Endothelial cell of umbilical vein (primary cell): ENCODE data around the gene ATP8B3. TPM values are rescaled to one million over a fixed set of nuclear protein-coding genes. Genes with fewer than 3 reads are reported as not detected.

Experiments
- BruUV-seq: library from RNA; stranded (reverse); fragments of 400-500 nt; replicated peaks from 2 replicates; lab custom pipeline; 2021; lab: Mats Ljungman, UMichigan
- CTCF ChIA-PET: fragments of 300-600, 350-600 bp; sonication (Branson Sonifier 250); formaldehyde crosslinking; loops from one replicate; lab custom pipeline; 2021; ENCODE audit warnings: antibody characterized with exemption, inconsistent platforms; lab: Charles Lee
- POLR2A ChIA-PET: fragments of 300-600, 350-600 bp; sonication (Branson Sonifier 250); formaldehyde crosslinking; loops from one replicate; lab custom pipeline; 2021; ENCODE audit warnings: antibody characterized with exemption, inconsistent platforms; lab: Charles Lee
- DNase-seq: peaks from one replicate; pipeline ENCODE4 v3.0.0-alpha.2; 2011; ENCODE audit warnings: low read depth, low spot score
- FAIRE-seq: peaks from 2 replicates; lab custom pipeline; 2011; peaks lifted over from hg19 to GRCh38; lab: Jason Lieb, UNC
- H2AFZ ChIP-seq: 2 replicates; pipeline ENCODE4 v1.6.0; 2012; ENCODE audit warnings: low read depth, low read length, control low read depth, inconsistent platforms
- H3K27ac ChIP-seq: 2 replicates; pipeline ENCODE4 v1.5.1; 2011; ENCODE audit warnings: low read depth, mild to moderate bottlenecking, control low read depth, low read length, moderate library complexity; ENCODE audit not compliant: insufficient read depth
- H3K27me3 ChIP-seq, 2 experiments: 2 replicates each; pipeline versions ENCODE4 v1.6.0 to v1.6.1; 2011; ENCODE audit warnings: low read length in 2 of 2, mixed read lengths in 1 of 2; ENCODE audit not compliant: control insufficient read depth in 2 of 2, insufficient read depth in 2 of 2
- H3K36me3 ChIP-seq, 2 experiments: 2 replicates in 1 of 2; 3 replicates in 1 of 2; pipeline ENCODE4 v1.5.1; 2011; ENCODE audit warnings: low read length in 2 of 2, mild to moderate bottlenecking in 1 of 2, moderate library complexity in 1 of 2; ENCODE audit not compliant: control insufficient read depth in 2 of 2, insufficient read depth in 2 of 2; ENCODE audit errors: extremely low read depth in 1 of 2
- H3K4me1 ChIP-seq: 3 replicates; pipeline ENCODE4 v1.5.1; 2011; ENCODE audit warnings: mild to moderate bottlenecking, low read length; ENCODE audit not compliant: control insufficient read depth, insufficient read depth; ENCODE audit errors: extremely low read depth
- H3K4me2 ChIP-seq: 2 replicates; pipeline ENCODE4 v1.6.1; 2011; ENCODE audit warnings: low read length, control low read depth, mixed read lengths; ENCODE audit not compliant: insufficient read depth
- H3K4me3 ChIP-seq, 3 experiments: fragments of 200-600 bp in 1 of 3; sonication (generic), shearing (Covaris generic) in 1 of 3; replicated peaks in 1 of 3; 2 replicates each; pipeline ENCODE4 v1.5.1; 2011 to 2016; ENCODE audit warnings: control low read depth in 3 of 3, low read length in 3 of 3, mild to moderate bottlenecking in 2 of 3, inconsistent platforms in 1 of 3, low read depth in 1 of 3, moderate library complexity in 1 of 3; ENCODE audit not compliant: insufficient read depth in 1 of 3
- H3K79me2 ChIP-seq: 2 replicates; pipeline ENCODE4 v1.6.0; 2012; ENCODE audit warnings: low read length, inconsistent platforms; ENCODE audit not compliant: control insufficient read depth, insufficient read depth
- H3K9ac ChIP-seq: replicated peaks from 2 replicates; pipeline ENCODE3; 2011; ENCODE audit warnings: low read length, control low read depth; ENCODE audit not compliant: insufficient read depth; ENCODE audit errors: extremely low read depth
- H3K9me1 ChIP-seq: replicated peaks from 3 replicates; pipeline ENCODE4 v1.6.0; 2011; ENCODE audit warnings: mild to moderate bottlenecking, low read length; ENCODE audit not compliant: control insufficient read depth, insufficient read depth; ENCODE audit errors: extremely low read depth
- H3K9me3 ChIP-seq: replicated peaks from 2 replicates; pipeline ENCODE4 v1.5.1; 2012; ENCODE audit warnings: low read length, inconsistent platforms; ENCODE audit not compliant: control insufficient read depth, insufficient read depth
- H4K20me1 ChIP-seq: replicated peaks from 2 replicates; pipeline ENCODE3; 2011; ENCODE audit warnings: mild to moderate bottlenecking, low read length; ENCODE audit not compliant: control insufficient read depth, insufficient read depth; ENCODE audit errors: extremely low read depth
- EZH2 ChIP-seq: IDR thresholded peaks from 2 replicates; pipeline ENCODE4 v1.6.1; 2012; ENCODE audit warnings: borderline replicate concordance, low read depth, mild to moderate bottlenecking, moderate library complexity, low read length, inconsistent platforms; ENCODE audit not compliant: severe bottlenecking
- FOS ChIP-seq: IDR thresholded peaks from 2 replicates; pipeline ENCODE4 v1.6.1; 2011; ENCODE audit warnings: mild to moderate bottlenecking, low read length, moderate library complexity, borderline replicate concordance; ENCODE audit not compliant: insufficient read depth
- GATA2 ChIP-seq: IDR thresholded peaks from 2 replicates; pipeline ENCODE4 v1.7.0; 2011; ENCODE audit warnings: low read depth, mild to moderate bottlenecking, moderate library complexity, mixed read lengths, low read length; ENCODE audit not compliant: insufficient read length, insufficient read depth
- JUN ChIP-seq: IDR thresholded peaks from 2 replicates; pipeline ENCODE4 v1.6.1; 2011; ENCODE audit warnings: borderline replicate concordance, low read depth; ENCODE audit not compliant: insufficient read length, insufficient read depth
- MYC ChIP-seq: IDR thresholded peaks from one replicate; pipeline ENCODE4 v1.6.1; 2011; ENCODE audit warnings: mild to moderate bottlenecking, low read depth, low read length
- POLR2A ChIP-seq: IDR thresholded peaks from 2 replicates; pipeline ENCODE4 v1.6.1; 2012; ENCODE audit warnings: low read depth, mild to moderate bottlenecking, control low read depth, low read length
- POLR2AphosphoS5 ChIP-seq: IDR thresholded peaks from 2 replicates; pipeline ENCODE4 v1.6.1; 2012; ENCODE audit warnings: low read depth, mild to moderate bottlenecking, control low read depth, low read length, moderate library complexity; ENCODE audit not compliant: insufficient read depth
- dilution Hi-C: fragments of 300-500 bp; cut with MboI; formaldehyde crosslinking; loops from one replicate; pipeline ENCODE4 v1.15.0; 2019; ENCODE audit warnings: low sequenced_read_pairs; ENCODE audit not compliant: extremely low pct_ligation_motif_present
- intact Hi-C: fragments of 100-400 bp; cut with micrococcal nuclease; formaldehyde crosslinking; loops from one replicate; pipeline ENCODE4 v1.10.0; 2022
- polyA plus RNA-seq, 4 experiments: library from polyadenylated mRNA; depleted of rRNA in 3 of 4; stranded (reverse) in 3 of 4; unstranded in 1 of 4; fragments of >200 nt; gene quantifications; 2 replicates each; pipeline versions ENCODE4 v1.2.1 to v1.2.3, GENCODE V29; 2011 to 2012; ENCODE audit warnings: missing spikeins in 1 of 4
- total RNA-seq: library from RNA; stranded (reverse); gene quantifications from 2 replicates; pipeline ENCODE4 v1.2.3, GENCODE V29; 2021
- TF ChIP-seq, protein P1 (sequence below): IDR thresholded peaks from 2 replicates; pipeline ENCODE4 v1.6.1; 2011; ENCODE audit not compliant: insufficient read depth, insufficient read length
- TF ChIP-seq, protein P2 (sequence below), 2 donors: IDR thresholded peaks; 1 replicate in 1 of 2; 2 replicates in 1 of 2; pipeline ENCODE4 v1.5.1; 2011; ENCODE audit warnings: low read length in 2 of 2, mild to moderate bottlenecking in 2 of 2, moderate library complexity in 2 of 2, control low read depth in 1 of 2, inconsistent platforms in 1 of 2, low read depth in 1 of 2; ENCODE audit not compliant: insufficient read depth in 1 of 2; ENCODE audit errors: extremely low read depth in 1 of 2

ATP8B3 gene
- total and polyA plus RNA-seq, 2 donors (not counting 3 experiments of a cell fraction or from before 2014, with no cell fraction given): 1.1 to 7.3 TPM

DNA sequence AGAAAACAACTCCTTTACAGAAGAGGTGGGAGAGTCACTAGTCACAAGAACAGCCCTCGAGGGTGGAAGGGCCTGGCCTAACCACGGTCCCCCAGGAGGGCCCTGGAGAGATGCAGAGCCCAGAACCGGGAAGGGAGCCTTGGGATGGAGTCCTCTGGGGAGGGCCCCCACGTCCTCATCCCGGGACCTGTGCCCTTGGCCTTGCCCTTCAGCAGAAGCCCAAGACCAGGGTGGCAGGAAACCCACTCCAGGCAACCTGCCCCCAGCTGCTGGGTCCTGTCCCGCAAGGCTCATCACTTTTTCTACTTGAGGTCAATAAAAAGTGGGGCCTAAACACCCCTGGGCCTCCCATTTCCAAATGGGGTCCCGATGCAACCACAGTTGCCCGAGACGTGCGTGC is 2.3 kb upstream of the ATP8B3 start:
- TF ChIP-seq GATA2: no peak
- no peak for TF ChIP-seq JUN
- TF ChIP-seq, protein P1, sequence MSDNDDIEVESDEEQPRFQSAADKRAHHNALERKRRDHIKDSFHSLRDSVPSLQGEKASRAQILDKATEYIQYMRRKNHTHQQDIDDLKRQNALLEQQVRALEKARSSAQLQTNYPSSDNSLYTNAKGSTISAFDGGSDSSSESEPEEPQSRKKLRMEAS: no peak
- TF ChIP-seq EZH2: no peak
- no peak for TF ChIP-seq POLR2A
- TF ChIP-seq MYC: no peak
- TF ChIP-seq, protein P2, sequence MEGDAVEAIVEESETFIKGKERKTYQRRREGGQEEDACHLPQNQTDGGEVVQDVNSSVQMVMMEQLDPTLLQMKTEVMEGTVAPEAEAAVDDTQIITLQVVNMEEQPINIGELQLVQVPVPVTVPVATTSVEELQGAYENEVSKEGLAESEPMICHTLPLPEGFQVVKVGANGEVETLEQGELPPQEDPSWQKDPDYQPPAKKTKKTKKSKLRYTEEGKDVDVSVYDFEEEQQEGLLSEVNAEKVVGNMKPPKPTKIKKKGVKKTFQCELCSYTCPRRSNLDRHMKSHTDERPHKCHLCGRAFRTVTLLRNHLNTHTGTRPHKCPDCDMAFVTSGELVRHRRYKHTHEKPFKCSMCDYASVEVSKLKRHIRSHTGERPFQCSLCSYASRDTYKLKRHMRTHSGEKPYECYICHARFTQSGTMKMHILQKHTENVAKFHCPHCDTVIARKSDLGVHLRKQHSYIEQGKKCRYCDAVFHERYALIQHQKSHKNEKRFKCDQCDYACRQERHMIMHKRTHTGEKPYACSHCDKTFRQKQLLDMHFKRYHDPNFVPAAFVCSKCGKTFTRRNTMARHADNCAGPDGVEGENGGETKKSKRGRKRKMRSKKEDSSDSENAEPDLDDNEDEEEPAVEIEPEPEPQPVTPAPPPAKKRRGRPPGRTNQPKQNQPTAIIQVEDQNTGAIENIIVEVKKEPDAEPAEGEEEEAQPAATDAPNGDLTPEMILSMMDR (IDR thresholded peaks at IDR 0.05; ENCODE audit: extremely low read depth in 1 of 2, insufficient read depth in 1 of 2, low read depth in 1 of 2, low read length in 2 of 2): no peak
- no peak for TF ChIP-seq POLR2AphosphoS5
- TF ChIP-seq FOS: no peak
- intact Hi-C loops: loop anchor here (5.0 kb wide), 1 partner anchor 37 kb away; no protein-coding TSS in a partner anchor
- ChIA-PET POLR2A (no interaction called here), CTCF (interaction anchor here (0.9 to 4.0 kb wide), 3 partner anchors 12 to 142 kb away, joined by 3 to 24 read pairs (median 4); no protein-coding TSS in a partner anchor)
- H3K9me1 ChIP-seq: no peaks in the 10 kb centered on the region
- no peak overlapping the region for H3K4me3 ChIP-seq
- no peak for FAIRE-seq
- no peak overlapping the region for H2AFZ ChIP-seq
- DNase-seq: no peak
- no peak overlapping the region for H3K4me2 ChIP-seq
- no TSS peak for BruUV-seq
- no peak overlapping the region for H3K27ac ChIP-seq
- peaks cover 3 to 25% of the 10 kb centered on the region in 2 experiments for H3K36me3 ChIP-seq
- no peaks in the 10 kb centered on the region for H3K27me3 ChIP-seq
- H3K4me1 ChIP-seq: peaks cover 13% of the 10 kb centered on the region
- H3K79me2 ChIP-seq: no peaks in the 10 kb centered on the region
- H3K9ac ChIP-seq: no peak overlapping the region
- dilution Hi-C loops: no loop called here
- no peaks in the 10 kb centered on the region for H4K20me1 ChIP-seq
- no peaks in the 10 kb centered on the region for H3K9me3 ChIP-seq
